PC-9 (cell line): Measurements from ENCODE around the gene TEAD2.

Experiments
- CTCF ChIP-seq: fragments of 200-600 bp; sonication (generic); conservative IDR thresholded peaks from 2 replicates; pipeline ENCODE4 v1.6.1; 2017; ENCODE audit warnings: mixed run types, antibody characterized with exemption, mild to moderate bottlenecking, moderate library complexity
- EZH2 ChIP-seq: fragments of 200-600 bp; sonication (generic); IDR thresholded peaks from 2 replicates; pipeline ENCODE4 v1.8.0; 2017; ENCODE audit warnings: antibody characterized with exemption, low read depth

GRCh38 chr19:49398001-49398615, 35.9 kb upstream of the TEAD2 start:
- TF ChIP-seq CTCF (no peak), EZH2 (no peak)
